ENCODE measurements around the gene AMZ1.

Gene AMZ1

GRCh38 chr7:2764621-2765020, 76.6 kb downstream of the AMZ1 start:
- FAIRE-seq (no peak), DNase-seq (ENCODE audit: insufficient read length, low spot score) (no peak)
- TF ChIP-seq POLR2AphosphoS5 (IDR thresholded peaks at IDR 0.05; ENCODE audit: low read depth, low read length) (no peak), POU2F2 (IDR thresholded peaks at IDR 0.05; ENCODE audit: low read depth, low read length) (no peak), SPI1 (IDR thresholded peaks at IDR 0.05; ENCODE audit: low read depth, low read length) (no peak), TAF1 (IDR thresholded peaks at IDR 0.05; ENCODE audit: low read depth, low read length) (no peak), PAX5 (IDR thresholded peaks at IDR 0.05; ENCODE audit: insufficient read depth, low read length, severe bottlenecking) (no peak), POLR2A (IDR thresholded peaks at IDR 0.05; ENCODE audit: low read depth, low read length) (no peak)

Data from GM12891 (cell line).